Anterior cingulate cortex (tissue), 58 donors: ENCODE results near the gene SLC6A17.

ENCODE experiments used
- DNase-seq, 58 donors: peaks; one replicate each; lab custom pipeline; 2025; lab: John Stamatoyannopoulos, UW

Gene SLC6A17

GRCh38 chr1:110214454-110215404 is 64.4 kb downstream of the SLC6A17 start:
- DNase-seq = peak in 4 of 58 donors; percentile 10 to 42 (median 16)

- no peak for DNase-seq
Observed at GRCh38 chr1:110215621-110216515, 65.6 kb downstream of the SLC6A17 start.

DNA sequence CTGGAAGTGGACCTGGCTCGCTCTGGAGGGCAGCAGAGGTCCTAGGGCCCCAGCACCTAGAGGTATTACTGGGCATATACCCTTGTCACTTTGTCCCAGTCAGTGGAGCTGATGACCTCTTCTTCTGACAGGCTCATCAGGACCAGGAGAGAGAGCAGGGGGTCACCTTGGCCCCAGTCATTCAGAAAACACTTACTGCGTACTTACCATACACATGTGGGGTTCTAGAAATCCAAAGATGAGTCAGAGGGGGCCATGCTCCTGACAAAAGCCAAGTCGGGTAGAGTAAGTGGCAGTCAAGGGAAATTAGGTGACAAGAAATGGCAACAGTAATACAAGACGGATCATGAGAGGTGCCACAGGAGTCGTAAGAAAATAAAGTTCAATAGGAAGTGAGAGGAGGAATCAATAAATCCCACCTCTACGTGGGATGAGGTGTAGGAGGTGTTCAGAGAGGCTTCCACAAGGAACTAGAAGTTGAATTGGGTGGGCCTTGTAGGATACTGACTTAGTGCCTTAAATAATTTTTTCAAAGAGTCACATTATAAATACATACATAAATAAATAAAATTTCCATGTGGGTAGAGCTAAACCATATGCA is 66.7 kb downstream of the SLC6A17 start:
- DNase-seq = no peak

- DNase-seq = no peak
Observed at GRCh38 chr1:110218137-110218536, 67.8 kb downstream of the SLC6A17 start.

- DNase-seq = no peak
Observed at GRCh38 chr1:110218739-110219138, 68.4 kb downstream of the SLC6A17 start.

GRCh38 chr1:110220324-110220723 is 70.0 kb downstream of the SLC6A17 start:
- DNase-seq = no peak

GRCh38 chr1:110221119-110221518 is 70.8 kb downstream of the SLC6A17 start:
- DNase-seq = no peak

GRCh38 chr1:110223127-110223526 is 72.8 kb downstream of the SLC6A17 start:
- no peak for DNase-seq

DNA sequence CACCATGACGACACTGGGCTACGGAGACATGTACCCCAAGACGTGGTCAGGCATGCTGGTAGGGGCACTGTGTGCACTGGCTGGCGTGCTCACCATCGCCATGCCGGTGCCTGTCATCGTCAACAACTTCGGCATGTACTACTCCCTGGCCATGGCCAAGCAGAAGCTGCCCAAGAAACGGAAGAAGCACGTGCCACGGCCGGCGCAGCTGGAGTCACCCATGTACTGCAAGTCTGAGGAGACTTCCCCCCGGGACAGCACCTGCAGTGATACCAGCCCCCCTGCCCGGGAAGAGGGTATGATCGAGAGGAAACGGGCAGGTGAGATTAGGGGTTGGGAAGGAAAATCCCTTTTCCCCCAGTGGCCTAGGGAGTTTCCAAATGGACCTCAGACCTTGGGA is 73.3 kb downstream of the SLC6A17 start:
- DNase-seq = no peak

DNA sequence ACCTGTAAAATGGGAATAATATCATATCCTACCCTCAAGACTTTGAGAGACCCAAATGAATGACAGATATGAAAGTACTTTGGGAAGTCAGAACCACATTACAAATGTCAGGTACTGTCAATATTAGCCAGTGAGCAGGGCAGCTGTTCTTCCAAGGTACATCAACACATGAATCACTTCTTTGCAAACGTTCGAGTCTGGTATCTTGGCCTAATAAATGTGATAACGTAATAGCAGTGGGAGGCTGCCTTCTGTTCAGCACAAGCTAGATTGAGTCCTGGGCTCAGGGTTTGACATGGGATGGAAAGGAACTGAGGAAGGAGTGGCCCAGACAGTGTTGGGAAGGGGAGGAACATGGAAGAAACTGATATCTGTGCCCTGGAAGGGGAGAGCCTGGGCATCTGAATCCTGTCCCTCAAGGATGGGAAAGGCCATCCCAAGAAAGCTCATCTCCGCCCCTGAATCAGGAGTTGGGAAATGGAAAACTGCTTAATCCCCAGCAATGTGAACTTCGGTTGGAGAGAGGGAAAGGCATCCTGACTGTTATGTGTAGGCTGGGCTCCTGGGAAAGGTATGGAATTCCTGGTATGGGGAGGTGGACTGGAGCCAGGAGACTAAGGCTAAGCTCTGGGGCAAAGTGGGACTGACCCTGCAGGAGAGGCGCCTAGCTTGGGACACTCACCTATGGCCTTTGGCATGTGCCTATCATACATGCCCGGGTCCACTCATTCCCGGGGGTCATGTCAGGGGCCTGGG is 74.1 kb downstream of the SLC6A17 start:
- DNase-seq = no peak

DNA sequence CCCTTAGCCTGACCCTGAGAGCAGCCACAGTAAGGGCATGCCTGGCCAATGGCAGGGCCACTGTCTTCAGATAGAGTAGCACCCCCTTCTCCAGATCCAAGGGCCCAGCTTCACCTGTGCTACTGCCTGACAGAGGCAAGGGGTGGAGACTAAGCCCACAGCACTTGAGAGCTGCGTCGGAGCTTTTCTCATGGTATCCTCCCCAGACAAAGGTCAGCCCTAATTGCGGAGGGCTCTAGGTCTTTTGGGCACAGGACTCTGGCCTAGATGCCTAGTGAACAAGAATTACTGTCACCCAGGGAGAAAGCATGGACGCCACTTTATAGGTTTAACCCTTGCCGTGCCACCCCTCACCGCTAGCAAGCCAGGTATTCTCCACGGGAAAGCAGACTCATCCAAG is 74.9 kb downstream of the SLC6A17 start:
- no peak for DNase-seq

DNA sequence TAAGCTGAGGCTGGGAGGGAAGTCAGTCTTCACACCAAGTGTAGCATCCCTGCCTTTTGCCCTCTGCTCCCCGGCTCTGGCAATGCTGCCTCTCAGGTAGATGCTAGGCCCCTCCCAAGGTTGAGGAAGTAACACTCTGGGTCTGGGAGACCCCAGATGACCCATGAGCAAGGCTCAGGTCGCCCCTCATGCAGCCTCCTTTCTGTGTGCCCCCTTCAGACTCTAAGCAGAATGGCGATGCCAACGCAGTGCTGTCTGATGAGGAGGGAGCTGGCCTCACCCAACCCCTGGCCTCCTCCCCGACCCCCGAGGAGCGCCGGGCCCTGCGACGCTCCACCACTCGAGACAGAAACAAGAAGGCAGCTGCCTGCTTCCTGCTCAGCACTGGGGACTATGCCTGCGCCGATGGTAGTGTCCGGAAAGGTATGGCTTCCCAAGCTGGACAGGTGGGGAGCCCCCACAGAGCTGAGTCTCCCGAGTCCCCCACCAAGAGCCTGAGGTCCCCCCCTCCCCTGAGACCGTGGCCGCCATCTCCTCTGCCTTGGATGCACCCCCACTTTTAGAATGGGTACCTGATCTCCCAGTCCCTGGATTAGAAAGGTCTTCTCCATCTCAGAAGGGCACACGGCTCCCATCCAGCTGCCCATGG is 75.6 kb downstream of the SLC6A17 start:
- no peak for DNase-seq

DNA sequence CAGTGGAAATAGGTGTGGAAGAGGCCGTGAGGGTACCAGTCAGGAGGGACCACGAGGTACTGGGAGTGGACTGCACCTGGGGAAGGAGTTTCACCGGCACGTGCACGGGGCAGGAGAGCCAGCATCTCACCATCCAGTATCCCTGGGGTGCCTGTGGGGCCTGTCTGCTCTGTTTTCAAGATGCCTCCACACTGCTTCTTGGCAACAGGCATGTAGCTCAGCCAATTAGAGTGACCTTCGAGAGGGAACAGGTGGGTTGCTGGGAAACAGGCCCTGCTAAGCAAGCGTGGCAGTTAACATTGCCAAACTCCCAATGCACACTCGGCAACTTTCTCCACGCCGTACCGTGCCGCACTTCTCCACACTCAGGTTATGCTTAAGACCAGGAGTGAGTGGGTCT is 77.5 kb downstream of the SLC6A17 start:
- DNase-seq = peak in 5 of 58 donors; percentile 16 to 39 (median 28)

- no peak for DNase-seq
Observed at GRCh38 chr1:110228381-110228780, 78.1 kb downstream of the SLC6A17 start.

GRCh38 chr1:110228869-110229268 is 78.6 kb downstream of the SLC6A17 start:
- no peak for DNase-seq

- DNase-seq = peak in 26 of 58 donors; percentile 12 to 69 (median 38)
Observed at GRCh38 chr1:110229348-110230001, 79.2 kb downstream of the SLC6A17 start.

- peak in 3 of 58 donors; percentile 15 to 31 (median 24) for DNase-seq
Observed at GRCh38 chr1:110230381-110231199, 80.3 kb downstream of the SLC6A17 start.

- DNase-seq = no peak
Observed at GRCh38 chr1:110233861-110234260, 83.6 kb downstream of the SLC6A17 start.
